SK-N-MC (cell line): ENCODE measurements around the gene PTX4.

ENCODE experiments used
- DNase-seq: peaks from one replicate; pipeline ENCODE4 v3.0.0-alpha.2; 2011; ENCODE audit warnings: low read depth, low spot score
- H3K27ac ChIP-seq: fragments of 200-600 bp; sonication (generic); 2 replicates; pipeline ENCODE4 v1.5.1; 2016; ENCODE audit warnings: mixed run types
- H3K36me3 ChIP-seq: fragments of 200-600 bp; sonication (generic); 2 replicates; pipeline ENCODE4 v1.6.1; 2017; ENCODE audit warnings: antibody characterized with exemption, low read length, mixed read lengths; ENCODE audit not compliant: insufficient read depth
- H3K4me3 ChIP-seq: fragments of 200-600 bp; sonication (generic); 2 replicates; pipeline ENCODE4 v1.5.1; 2016
- H3K9ac ChIP-seq: fragments of 200-600 bp; sonication (generic); 2 replicates; pipeline ENCODE4 v1.8.0; 2017; ENCODE audit warnings: mixed run types, mixed read lengths; ENCODE audit not compliant: insufficient read length
- H3K9me3 ChIP-seq: fragments of 200-600 bp; sonication (generic); 2 replicates; pipeline ENCODE4 v1.6.1; 2017; ENCODE audit warnings: low read depth, mild to moderate bottlenecking, antibody characterized with exemption, low read length, moderate library complexity, mixed read lengths
- EZH2 ChIP-seq: fragments of 200-600 bp; sonication (generic); IDR thresholded peaks from one replicate; pipeline ENCODE4 v1.6.1; 2017; ENCODE audit warnings: antibody characterized with exemption
- FOXP2 ChIP-seq: optimal IDR thresholded peaks from 2 replicates; pipeline ENCODE3; 2011; ENCODE audit warnings: mild to moderate bottlenecking, moderate library complexity; ENCODE audit not compliant: insufficient read depth; ENCODE audit errors: extremely low read length, control extremely low read depth
- POLR2AphosphoS5 ChIP-seq: IDR thresholded peaks from 2 replicates; pipeline ENCODE4 v1.6.1; 2012; ENCODE audit warnings: mild to moderate bottlenecking, low read depth, low read length, borderline replicate concordance

PTX4 gene

GRCh38 chr16:1464894-1465566 is 23.7 kb downstream of the PTX4 start:
- no peaks in the 10 kb centered on the region for H3K9me3 ChIP-seq
- H3K36me3 ChIP-seq, result no peaks in the 10 kb centered on the region; the same call in 1 of the 2 replicates
- no peak overlapping the region for H3K27ac ChIP-seq
- no peak overlapping the region for H3K4me3 ChIP-seq
- no peak overlapping the region for H3K9ac ChIP-seq
- TF ChIP-seq POLR2AphosphoS5 (no peak), EZH2 (no peak), FOXP2 (no peak)
- no peak for DNase-seq

- no peak for DNase-seq
- H3K36me3 ChIP-seq, result no peaks in the 10 kb centered on the region; the same call in 1 of the 2 replicates
- TF ChIP-seq POLR2AphosphoS5 (no peak), EZH2 (no peak), FOXP2 (no peak)
- no peak overlapping the region for H3K9ac ChIP-seq
- H3K27ac ChIP-seq, result no peak overlapping the region
- no peak overlapping the region for H3K4me3 ChIP-seq
- H3K9me3 ChIP-seq, result no peaks in the 10 kb centered on the region
These were observed 24.4 kb downstream of the PTX4 start for GRCh38 chr16:1464196-1464893.

GRCh38 chr16:1461146-1461545 is 27.6 kb downstream of the PTX4 start:
- H3K36me3 ChIP-seq, result no peaks in the 10 kb centered on the region; the same call in 1 of the 2 replicates
- no peak overlapping the region for H3K27ac ChIP-seq
- H3K9ac ChIP-seq, result no peak overlapping the region
- DNase-seq, result no peak
- H3K4me3 ChIP-seq, result no peak overlapping the region
- TF ChIP-seq FOXP2 (no peak), POLR2AphosphoS5 (no peak), EZH2 (no peak)
- no peaks in the 10 kb centered on the region for H3K9me3 ChIP-seq

- TF ChIP-seq EZH2 (no peak), FOXP2 (no peak), POLR2AphosphoS5 (no peak)
- H3K27ac ChIP-seq, result no peak overlapping the region
- H3K4me3 ChIP-seq, result no peak overlapping the region
- H3K9ac ChIP-seq, result no peak overlapping the region
- DNase-seq, result no peak
- no peaks in the 10 kb centered on the region for H3K9me3 ChIP-seq
- no peaks in the 10 kb centered on the region; the same call in 1 of the 2 replicates for H3K36me3 ChIP-seq
These were observed 28.1 kb downstream of the PTX4 start for GRCh38 chr16:1460602-1461138.

- DNase-seq, result no peak
- TF ChIP-seq EZH2 (no peak), FOXP2 (no peak), POLR2AphosphoS5 (no peak)
- Histone ChIP-seq H3K9ac (no peak overlapping the region), H3K9me3 (no peaks in the 10 kb centered on the region), H3K4me3 (peak overlapping the region; percentile 25; the same call in 1 of the 2 replicates), H3K27ac (peak overlapping the region; percentile 57), H3K36me3 (no peaks in the 10 kb centered on the region; the same call in 1 of the 2 replicates)
These were observed 28.8 kb downstream of the PTX4 start for GRCh38 chr16:1459967-1460366.

GRCh38 chr16:1458977-1459341 is 29.8 kb downstream of the PTX4 start:
- Histone ChIP-seq H3K9me3 (no peaks in the 10 kb centered on the region), H3K36me3 (no peaks in the 10 kb centered on the region; the same call in 1 of the 2 replicates), H3K4me3 (no peak overlapping the region; the same call in 1 of the 2 replicates), H3K27ac (peak overlapping the region; percentile 69), H3K9ac (peak overlapping the region; percentile 14)
- TF ChIP-seq EZH2 (no peak), FOXP2 (no peak), POLR2AphosphoS5 (no peak)
- no peak for DNase-seq

- Histone ChIP-seq H3K4me3 (no peak overlapping the region; the same call in 1 of the 2 replicates), H3K36me3 (peaks cover 4% of the 10 kb centered on the region; the same call in 1 of the 2 replicates), H3K9ac (peak overlapping the region; percentile 14), H3K9me3 (no peaks in the 10 kb centered on the region), H3K27ac (peak overlapping the region; percentile 69)
- TF ChIP-seq POLR2AphosphoS5 (no peak), EZH2 (no peak), FOXP2 (no peak)
- DNase-seq, result no peak
These were observed 30.3 kb downstream of the PTX4 start for GRCh38 chr16:1458336-1458976.

GRCh38 chr16:1457489-1458245 is 31.1 kb downstream of the PTX4 start:
- no peak overlapping the region for H3K9ac ChIP-seq
- H3K9me3 ChIP-seq, result no peaks in the 10 kb centered on the region
- DNase-seq, result no peak
- H3K4me3 ChIP-seq, result no peak overlapping the region
- no peak overlapping the region for H3K27ac ChIP-seq
- TF ChIP-seq FOXP2 (no peak), POLR2AphosphoS5 (no peak), EZH2 (no peak)
- peaks cover 5% of the 10 kb centered on the region; the same call in 1 of the 2 replicates for H3K36me3 ChIP-seq
